SK-N-SH (cell line): ENCODE measurements around the gene GRP. TPM values are rescaled to one million over a fixed set of nuclear protein-coding genes. Genes with fewer than 3 reads are reported as not detected.

Source experiments
- CTCF ChIA-PET: fragments of 300-600, 350-600 bp; formaldehyde crosslinking; extraction: SDS; loops from one replicate; lab custom pipeline; 2021; lab: Yijun Ruan, JAX
- POLR2A ChIA-PET: fragments of 350-600 bp; sonication (Branson Sonifier 250); formaldehyde crosslinking; extraction: SDS; loops from one replicate; lab custom pipeline; 2020; ENCODE audit warnings: antibody characterized with exemption, inconsistent platforms; lab: Yijun Ruan, JAX
- DNase-seq: peaks from one replicate; pipeline ENCODE4 v3.0.0; 2012
- H2AFZ ChIP-seq: fragments of 200-600 bp; sonication (generic); 2 replicates; pipeline ENCODE4 v1.8.1; 2016; ENCODE audit warnings: antibody characterized with exemption, mild to moderate bottlenecking, low read depth
- H3F3A ChIP-seq: fragments of 200-600 bp; sonication (generic); replicated peaks from 2 replicates; pipeline ENCODE3; 2016; ENCODE audit warnings: antibody characterized with exemption, mild to moderate bottlenecking; ENCODE audit not compliant: insufficient read depth
- H3K27ac ChIP-seq, 2 experiments: fragments of 200-500 bp in 1 of 2; fragments of 200-600 bp in 1 of 2; sonication (Bioruptor generic) in 1 of 2; sonication (generic), shearing (Covaris generic) in 1 of 2; 2 replicates each; pipeline versions ENCODE4 v1.5.1 to v1.6.1; 2014 to 2016; ENCODE audit warnings: low read depth in 2 of 2, inconsistent platforms in 1 of 2, low read length in 1 of 2, mild to moderate bottlenecking in 1 of 2, mixed read lengths in 1 of 2
- H3K27me3 ChIP-seq: fragments of 200-600 bp; sonication (generic), shearing (Covaris generic); 2 replicates; pipeline ENCODE4 v1.6.1; 2016; ENCODE audit warnings: mixed run types; ENCODE audit not compliant: insufficient read depth
- H3K36me3 ChIP-seq, 2 experiments: fragments of 200-500 bp in 1 of 2; fragments of 200-600 bp in 1 of 2; sonication (Bioruptor generic) in 1 of 2; sonication (generic) in 1 of 2; replicated peaks in 1 of 2; 2 replicates each; pipeline versions ENCODE3 to v1.5.1; 2014 to 2016; ENCODE audit warnings: low read length in 1 of 2, mild to moderate bottlenecking in 1 of 2; ENCODE audit not compliant: insufficient read depth in 2 of 2, control insufficient read depth in 1 of 2
- H3K4me1 ChIP-seq, 2 experiments: fragments of 200-500 bp in 1 of 2; fragments of 200-600 bp in 1 of 2; sonication (Bioruptor generic) in 1 of 2; sonication (generic), shearing (Covaris generic) in 1 of 2; 2 replicates each; pipeline versions ENCODE4 v1.5.1 to v1.6.1; 2014 to 2016; ENCODE audit warnings: low read depth in 1 of 2, low read length in 1 of 2, mixed run types in 1 of 2; ENCODE audit not compliant: insufficient read depth in 2 of 2, control insufficient read depth in 1 of 2
- H3K4me2 ChIP-seq: fragments of 200-600 bp; sonication (generic), shearing (Covaris generic); 2 replicates; pipeline ENCODE4 v1.6.1; 2017; ENCODE audit warnings: mixed run types
- H3K4me3 ChIP-seq, 2 experiments: fragments of 200-500 bp in 1 of 2; fragments of 200-600 bp in 1 of 2; sonication (Bioruptor generic) in 1 of 2; sonication (generic), shearing (Covaris generic) in 1 of 2; 2 replicates each; pipeline versions ENCODE4 v1.5.1 to v1.8.1; 2014 to 2016; ENCODE audit warnings: low read depth in 2 of 2, inconsistent platforms in 1 of 2, low read length in 1 of 2, mild to moderate bottlenecking in 1 of 2, mixed read lengths in 1 of 2, moderate library complexity in 1 of 2
- H3K79me2 ChIP-seq: fragments of 200-600 bp; sonication (generic); 2 replicates; pipeline ENCODE4 v1.8.1; 2017; ENCODE audit warnings: mild to moderate bottlenecking; ENCODE audit not compliant: insufficient read depth
- H3K9ac ChIP-seq: fragments of 200-600 bp; sonication (generic); 2 replicates; pipeline ENCODE4 v1.6.1; 2017; ENCODE audit warnings: mixed run types
- H3K9me2 ChIP-seq: fragments of 200-600 bp; sonication (generic); 2 replicates; pipeline ENCODE4 v1.6.1; 2017; ENCODE audit warnings: mixed run types
- H3K9me3 ChIP-seq: fragments of 200-600 bp; sonication (generic); 2 replicates; pipeline ENCODE4 v1.6.1; 2017; ENCODE audit warnings: mixed run types, mild to moderate bottlenecking, moderate library complexity
- H4K20me1 ChIP-seq: fragments of 200-600 bp; sonication (generic); 2 replicates; pipeline ENCODE4 v1.6.1; 2017; ENCODE audit warnings: mild to moderate bottlenecking, mixed run types; ENCODE audit not compliant: insufficient read depth
- EP300 ChIP-seq, 2 experiments: IDR thresholded peaks; 2 replicates each; pipeline versions ENCODE4 v1.4.0 to v1.6.1; 2012; ENCODE audit warnings: borderline replicate concordance in 1 of 2, low read depth in 1 of 2, low read length in 1 of 2
- POLR2AphosphoS5 ChIP-seq: IDR thresholded peaks from 2 replicates; pipeline ENCODE4 v1.6.1; 2012; ENCODE audit warnings: low read depth, low read length
- RAD21 ChIP-seq: IDR thresholded peaks from 2 replicates; pipeline ENCODE4 v1.6.1; 2012; ENCODE audit warnings: mild to moderate bottlenecking, low read length
- RFX5 ChIP-seq: IDR thresholded peaks from 2 replicates; pipeline ENCODE4 v1.6.1; 2012; ENCODE audit warnings: mild to moderate bottlenecking, improper control_type of control experiment, low read length
- RXRA ChIP-seq: IDR thresholded peaks from 2 replicates; pipeline ENCODE4 v1.4.0; 2012; ENCODE audit warnings: low read depth, mild to moderate bottlenecking, borderline replicate concordance
- WGBS: methylation state at CpG from one replicate; pipeline ENCODE4 v1.1.6; 2017; ENCODE audit warnings: low lambda C conversion rate; 5-methylcytosine and 5-hydroxymethylcytosine counted together
- polyA plus RNA-seq, 3 experiments: library from polyadenylated mRNA; depleted of rRNA; stranded (reverse); fragments of >200 nt; gene quantifications; 2 replicates each; pipeline ENCODE4 v1.2.3, GENCODE V29; 2012
- TF ChIP-seq, protein P1 (sequence below): IDR thresholded peaks from 2 replicates; pipeline ENCODE4 v1.6.1; 2012; ENCODE audit warnings: mild to moderate bottlenecking, low read depth, low read length, moderate library complexity
- TF ChIP-seq, protein P2 (sequence below): IDR thresholded peaks from 2 replicates; pipeline ENCODE4 v1.4.0; 2012; ENCODE audit warnings: low read depth, borderline replicate concordance
- TF ChIP-seq, protein P3 (sequence below): IDR thresholded peaks from 2 replicates; pipeline ENCODE4; 2012
- TF ChIP-seq, protein P4 (sequence below): fragments of 200-600 bp; sonication (generic); IDR thresholded peaks from 2 replicates; pipeline ENCODE4 v1.6.1; 2017; ENCODE audit warnings: antibody characterized with exemption, mild to moderate bottlenecking, moderate library complexity

GRP gene
- polyA plus RNA-seq, 1 of the 3 experiments (the other 2 are of a cell fraction), result 2.8 TPM

DNA sequence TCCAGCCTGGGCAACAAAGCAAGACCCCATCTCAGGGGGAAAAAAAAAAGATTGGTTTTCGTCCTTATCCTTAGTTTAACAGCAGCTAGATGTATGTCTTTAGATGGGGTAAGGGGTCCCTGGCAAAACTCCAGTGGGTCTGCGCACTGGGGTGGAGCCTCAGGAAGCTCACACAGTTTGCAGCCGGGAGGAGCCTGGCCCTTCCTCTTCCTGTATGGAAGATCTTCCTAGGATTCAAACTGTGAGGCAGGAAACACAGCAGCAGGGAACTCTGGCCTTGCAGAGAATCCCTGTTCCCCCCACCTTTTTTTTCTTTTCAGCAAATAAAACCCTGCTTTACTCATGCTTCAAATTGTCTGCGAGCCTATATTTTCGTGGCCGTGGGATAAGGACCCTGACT, 12.5 kb upstream of the GRP start (continued):
- TF ChIP-seq, protein P1, sequence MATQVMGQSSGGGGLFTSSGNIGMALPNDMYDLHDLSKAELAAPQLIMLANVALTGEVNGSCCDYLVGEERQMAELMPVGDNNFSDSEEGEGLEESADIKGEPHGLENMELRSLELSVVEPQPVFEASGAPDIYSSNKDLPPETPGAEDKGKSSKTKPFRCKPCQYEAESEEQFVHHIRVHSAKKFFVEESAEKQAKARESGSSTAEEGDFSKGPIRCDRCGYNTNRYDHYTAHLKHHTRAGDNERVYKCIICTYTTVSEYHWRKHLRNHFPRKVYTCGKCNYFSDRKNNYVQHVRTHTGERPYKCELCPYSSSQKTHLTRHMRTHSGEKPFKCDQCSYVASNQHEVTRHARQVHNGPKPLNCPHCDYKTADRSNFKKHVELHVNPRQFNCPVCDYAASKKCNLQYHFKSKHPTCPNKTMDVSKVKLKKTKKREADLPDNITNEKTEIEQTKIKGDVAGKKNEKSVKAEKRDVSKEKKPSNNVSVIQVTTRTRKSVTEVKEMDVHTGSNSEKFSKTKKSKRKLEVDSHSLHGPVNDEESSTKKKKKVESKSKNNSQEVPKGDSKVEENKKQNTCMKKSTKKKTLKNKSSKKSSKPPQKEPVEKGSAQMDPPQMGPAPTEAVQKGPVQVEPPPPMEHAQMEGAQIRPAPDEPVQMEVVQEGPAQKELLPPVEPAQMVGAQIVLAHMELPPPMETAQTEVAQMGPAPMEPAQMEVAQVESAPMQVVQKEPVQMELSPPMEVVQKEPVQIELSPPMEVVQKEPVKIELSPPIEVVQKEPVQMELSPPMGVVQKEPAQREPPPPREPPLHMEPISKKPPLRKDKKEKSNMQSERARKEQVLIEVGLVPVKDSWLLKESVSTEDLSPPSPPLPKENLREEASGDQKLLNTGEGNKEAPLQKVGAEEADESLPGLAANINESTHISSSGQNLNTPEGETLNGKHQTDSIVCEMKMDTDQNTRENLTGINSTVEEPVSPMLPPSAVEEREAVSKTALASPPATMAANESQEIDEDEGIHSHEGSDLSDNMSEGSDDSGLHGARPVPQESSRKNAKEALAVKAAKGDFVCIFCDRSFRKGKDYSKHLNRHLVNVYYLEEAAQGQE, result no peak
- TF ChIP-seq, all 33 proteins: peak for 0

DNA sequence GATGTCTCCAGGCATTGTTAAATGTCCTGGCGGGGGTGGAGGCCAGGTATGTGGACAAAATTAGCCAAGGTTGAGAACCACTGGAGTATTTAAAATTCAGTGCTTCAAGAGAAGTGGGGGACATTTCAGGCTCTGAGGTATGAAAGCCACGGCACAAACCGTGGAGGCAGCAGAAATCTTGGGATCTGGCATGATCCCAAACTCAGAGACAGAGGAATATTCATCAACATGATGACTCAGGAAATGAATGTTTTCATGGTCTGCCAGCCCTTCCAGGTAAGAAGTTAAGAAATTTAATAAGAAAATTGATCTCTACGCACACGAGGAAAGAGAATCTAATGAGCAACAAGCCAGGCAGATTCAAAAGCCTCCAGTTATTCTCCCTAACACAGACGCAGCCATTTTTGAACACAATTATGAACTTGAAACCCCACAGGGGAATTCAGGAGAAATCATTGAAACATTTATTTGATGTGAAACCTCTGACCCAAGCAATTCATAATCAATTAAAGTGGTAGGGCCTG, 11.3 kb upstream of the GRP start:
- no peaks in the 10 kb centered on the region for H3K36me3 ChIP-seq
- H3K4me1 ChIP-seq, result peaks cover 0 to 9% of the 10 kb centered on the region in 2 experiments; a peak in 1 of 4 replicates
- H3K79me2 ChIP-seq, result no peaks in the 10 kb centered on the region
- no peaks in the 10 kb centered on the region for H3K9me2 ChIP-seq
- H3K27me3 ChIP-seq, result no peaks in the 10 kb centered on the region; the same call in 1 of the 2 replicates
- no peak overlapping the region for H2AFZ ChIP-seq
- no peak overlapping the region for H3K4me3 ChIP-seq
- TF ChIP-seq, protein P2, sequence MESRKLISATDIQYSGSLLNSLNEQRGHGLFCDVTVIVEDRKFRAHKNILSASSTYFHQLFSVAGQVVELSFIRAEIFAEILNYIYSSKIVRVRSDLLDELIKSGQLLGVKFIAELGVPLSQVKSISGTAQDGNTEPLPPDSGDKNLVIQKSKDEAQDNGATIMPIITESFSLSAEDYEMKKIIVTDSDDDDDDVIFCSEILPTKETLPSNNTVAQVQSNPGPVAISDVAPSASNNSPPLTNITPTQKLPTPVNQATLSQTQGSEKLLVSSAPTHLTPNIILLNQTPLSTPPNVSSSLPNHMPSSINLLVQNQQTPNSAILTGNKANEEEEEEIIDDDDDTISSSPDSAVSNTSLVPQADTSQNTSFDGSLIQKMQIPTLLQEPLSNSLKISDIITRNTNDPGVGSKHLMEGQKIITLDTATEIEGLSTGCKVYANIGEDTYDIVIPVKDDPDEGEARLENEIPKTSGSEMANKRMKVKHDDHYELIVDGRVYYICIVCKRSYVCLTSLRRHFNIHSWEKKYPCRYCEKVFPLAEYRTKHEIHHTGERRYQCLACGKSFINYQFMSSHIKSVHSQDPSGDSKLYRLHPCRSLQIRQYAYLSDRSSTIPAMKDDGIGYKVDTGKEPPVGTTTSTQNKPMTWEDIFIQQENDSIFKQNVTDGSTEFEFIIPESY, result no peak
- TF ChIP-seq, protein P3, sequence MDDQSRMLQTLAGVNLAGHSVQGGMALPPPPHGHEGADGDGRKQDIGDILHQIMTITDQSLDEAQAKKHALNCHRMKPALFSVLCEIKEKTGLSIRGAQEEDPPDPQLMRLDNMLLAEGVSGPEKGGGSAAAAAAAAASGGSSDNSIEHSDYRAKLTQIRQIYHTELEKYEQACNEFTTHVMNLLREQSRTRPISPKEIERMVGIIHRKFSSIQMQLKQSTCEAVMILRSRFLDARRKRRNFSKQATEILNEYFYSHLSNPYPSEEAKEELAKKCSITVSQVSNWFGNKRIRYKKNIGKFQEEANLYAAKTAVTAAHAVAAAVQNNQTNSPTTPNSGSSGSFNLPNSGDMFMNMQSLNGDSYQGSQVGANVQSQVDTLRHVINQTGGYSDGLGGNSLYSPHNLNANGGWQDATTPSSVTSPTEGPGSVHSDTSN, result peak; percentile 37
- no peak for TF ChIP-seq POLR2AphosphoS5
- TF ChIP-seq RFX5, result no peak
- no peak for TF ChIP-seq RXRA
- no peak for TF ChIP-seq RAD21
- no peak for TF ChIP-seq EP300 (IDR thresholded peaks at IDR 0.05; ENCODE audit: borderline replicate concordance in 1 of 2, low read depth in 1 of 2, low read length in 1 of 2)
- TF ChIP-seq, protein P4, sequence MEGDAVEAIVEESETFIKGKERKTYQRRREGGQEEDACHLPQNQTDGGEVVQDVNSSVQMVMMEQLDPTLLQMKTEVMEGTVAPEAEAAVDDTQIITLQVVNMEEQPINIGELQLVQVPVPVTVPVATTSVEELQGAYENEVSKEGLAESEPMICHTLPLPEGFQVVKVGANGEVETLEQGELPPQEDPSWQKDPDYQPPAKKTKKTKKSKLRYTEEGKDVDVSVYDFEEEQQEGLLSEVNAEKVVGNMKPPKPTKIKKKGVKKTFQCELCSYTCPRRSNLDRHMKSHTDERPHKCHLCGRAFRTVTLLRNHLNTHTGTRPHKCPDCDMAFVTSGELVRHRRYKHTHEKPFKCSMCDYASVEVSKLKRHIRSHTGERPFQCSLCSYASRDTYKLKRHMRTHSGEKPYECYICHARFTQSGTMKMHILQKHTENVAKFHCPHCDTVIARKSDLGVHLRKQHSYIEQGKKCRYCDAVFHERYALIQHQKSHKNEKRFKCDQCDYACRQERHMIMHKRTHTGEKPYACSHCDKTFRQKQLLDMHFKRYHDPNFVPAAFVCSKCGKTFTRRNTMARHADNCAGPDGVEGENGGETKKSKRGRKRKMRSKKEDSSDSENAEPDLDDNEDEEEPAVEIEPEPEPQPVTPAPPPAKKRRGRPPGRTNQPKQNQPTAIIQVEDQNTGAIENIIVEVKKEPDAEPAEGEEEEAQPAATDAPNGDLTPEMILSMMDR, result no peak
- DNase-seq, result no peak
- no peaks in the 10 kb centered on the region for H3F3A ChIP-seq
- H3K4me2 ChIP-seq, result no peak overlapping the region
- WGBS, result 50% methylated on average over 6 of the region's 6 CpGs
- H4K20me1 ChIP-seq, result no peaks in the 10 kb centered on the region
- no peaks in the 10 kb centered on the region for H3K9me3 ChIP-seq
- CTCF ChIA-PET, result interaction anchor here (1.0 kb wide), 1 partner anchor 40 kb away, joined by 4 read pairs; no protein-coding TSS in a partner anchor
- POLR2A ChIA-PET, result no interaction called here
- H3K9ac ChIP-seq, result no peak overlapping the region
- no peak overlapping the region for H3K27ac ChIP-seq
